ENCODE results near the gene TWSG1.
"Not testable (repeated sequence)": the region's sequence is repeated elsewhere in the genome, so short reads cannot be mapped to it uniquely, and the experiment has no call there.

The TWSG1 gene

DNA sequence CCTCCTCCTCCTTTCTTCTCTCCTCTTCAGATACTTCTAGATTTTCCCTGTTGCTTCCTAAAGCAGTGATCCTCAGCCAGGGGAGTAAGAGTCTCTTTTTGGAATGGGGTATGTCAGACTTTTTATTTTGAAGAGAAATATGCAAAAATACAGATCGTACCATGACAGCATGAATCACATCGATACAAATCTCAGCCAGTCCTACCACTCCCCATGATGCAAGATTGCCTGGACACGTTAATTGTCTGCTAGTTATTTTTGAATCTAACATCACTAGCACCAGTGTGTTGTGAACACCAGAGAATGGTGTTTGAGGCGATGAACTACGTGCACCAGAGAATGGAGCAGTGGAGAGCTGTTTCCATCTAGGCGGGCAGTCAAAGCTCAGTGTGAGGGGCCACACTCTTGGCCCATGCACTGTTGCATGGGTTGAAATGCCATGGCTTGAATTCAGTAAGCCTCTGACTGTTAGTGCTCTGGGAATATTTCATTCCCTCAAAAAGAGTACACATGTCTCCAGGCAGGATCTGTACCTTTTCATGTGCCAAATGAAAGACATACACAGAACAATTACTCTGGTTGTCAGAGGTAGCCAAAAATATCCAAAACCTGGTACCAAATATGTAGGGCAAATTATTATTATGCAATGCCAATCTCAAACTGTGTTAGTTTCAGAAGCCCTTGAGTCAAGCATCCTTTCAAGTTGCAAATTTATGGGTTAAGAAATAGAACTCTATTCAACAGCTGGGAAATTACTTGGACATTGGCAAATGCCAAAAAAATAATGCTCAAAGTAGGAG, 94.5 kb downstream of the TWSG1 start:
- DNase-seq = no peak

DNA sequence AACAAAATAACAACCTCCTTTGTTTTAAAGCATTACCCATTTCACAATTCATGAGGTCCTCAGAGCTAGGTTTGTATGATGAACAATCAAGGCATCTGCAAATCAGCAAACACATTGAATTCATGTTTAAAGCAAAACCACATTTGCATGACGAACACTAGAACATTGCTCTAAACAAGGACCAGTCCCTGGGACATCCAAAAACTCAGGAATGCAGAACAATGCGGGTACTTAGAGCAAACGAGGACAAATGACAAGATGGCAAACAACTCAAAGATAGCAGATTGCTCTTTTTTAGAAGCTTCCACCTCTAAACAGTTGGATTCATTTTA, 95.1 kb downstream of the TWSG1 start:
- no peak for DNase-seq

DNA sequence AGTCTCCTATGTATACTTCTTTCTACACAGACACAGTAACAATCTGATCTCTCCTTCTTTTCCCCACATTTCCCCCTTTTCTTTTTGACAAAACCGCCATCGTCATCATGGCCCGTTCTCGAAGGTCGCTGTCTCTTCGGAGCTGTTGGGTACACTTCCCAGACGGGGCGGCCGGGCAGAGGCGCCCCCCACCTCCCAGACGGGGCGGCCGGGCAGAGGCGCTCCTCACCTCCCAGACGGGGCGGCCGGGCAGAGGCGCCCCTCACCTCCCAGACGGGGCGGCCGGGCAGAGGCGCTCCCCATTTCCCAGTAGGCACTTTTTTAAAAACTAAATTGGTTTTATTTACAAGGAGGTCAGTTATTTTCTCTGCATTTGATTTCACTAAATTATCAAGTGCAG, 95.7 kb downstream of the TWSG1 start:
- DNase-seq = not testable (repeated sequence)

DNA sequence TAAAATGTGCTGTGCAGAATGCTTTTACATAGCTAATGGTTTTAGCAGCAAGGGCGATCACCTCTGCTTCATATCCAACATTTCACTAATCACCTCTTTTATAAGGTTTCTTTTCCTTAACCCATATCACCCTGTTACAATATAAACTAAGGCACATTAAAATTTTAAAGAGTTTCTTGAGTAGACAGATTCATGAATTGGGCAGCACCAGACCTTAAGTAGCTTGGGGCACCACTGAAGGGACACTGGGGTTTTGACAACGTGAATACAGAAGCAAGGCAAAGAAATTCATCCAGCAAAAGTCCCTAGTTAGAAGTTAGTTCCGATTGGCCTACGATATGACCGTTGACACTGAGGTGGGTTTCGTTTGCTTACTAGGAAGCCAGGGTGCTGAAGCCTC, 96.7 kb downstream of the TWSG1 start:
- no peak for DNase-seq

DNA sequence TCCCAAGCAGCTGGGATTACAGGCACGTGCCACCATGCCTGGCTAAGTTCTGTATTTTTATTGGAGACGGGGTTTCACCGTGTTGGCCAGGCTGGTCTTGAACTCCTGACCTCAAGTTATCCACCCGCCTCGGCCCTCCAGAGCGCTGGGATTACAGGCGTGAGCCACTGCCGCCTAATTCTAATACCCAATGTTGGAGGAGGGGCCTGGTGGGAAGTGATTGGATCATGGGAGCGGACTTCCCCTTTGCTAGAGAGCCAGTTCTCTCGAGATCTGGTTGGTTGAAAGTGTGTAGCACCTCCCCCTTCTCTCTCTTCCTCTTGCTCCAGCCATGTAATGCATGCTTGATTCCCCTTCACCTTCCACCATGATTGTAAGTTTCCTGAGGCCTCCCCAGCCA, 98.5 kb downstream of the TWSG1 start:
- not testable (repeated sequence) for DNase-seq

DNA sequence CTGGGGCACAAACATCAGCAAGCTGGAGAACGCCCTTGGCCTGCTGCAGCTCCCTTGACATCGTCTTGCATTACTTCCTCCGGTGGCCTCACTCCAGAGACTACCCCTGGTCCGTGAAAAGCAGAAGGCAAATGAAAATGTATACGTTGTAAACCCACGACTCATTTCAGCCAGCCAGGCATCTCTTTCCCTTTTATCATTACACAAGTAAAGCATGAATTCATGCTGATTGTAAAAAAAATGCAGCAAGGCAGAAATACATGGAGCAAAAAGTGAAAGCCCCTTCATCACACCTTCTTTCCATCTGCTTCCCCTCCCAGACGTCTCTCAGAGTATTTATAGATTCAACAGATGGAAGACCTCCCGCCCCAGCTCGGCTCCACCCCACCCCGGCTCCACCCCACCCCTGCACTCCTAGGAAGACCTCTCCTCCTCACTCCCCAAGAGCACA, 99.1 kb downstream of the TWSG1 start:
- no peak for DNase-seq

DNA sequence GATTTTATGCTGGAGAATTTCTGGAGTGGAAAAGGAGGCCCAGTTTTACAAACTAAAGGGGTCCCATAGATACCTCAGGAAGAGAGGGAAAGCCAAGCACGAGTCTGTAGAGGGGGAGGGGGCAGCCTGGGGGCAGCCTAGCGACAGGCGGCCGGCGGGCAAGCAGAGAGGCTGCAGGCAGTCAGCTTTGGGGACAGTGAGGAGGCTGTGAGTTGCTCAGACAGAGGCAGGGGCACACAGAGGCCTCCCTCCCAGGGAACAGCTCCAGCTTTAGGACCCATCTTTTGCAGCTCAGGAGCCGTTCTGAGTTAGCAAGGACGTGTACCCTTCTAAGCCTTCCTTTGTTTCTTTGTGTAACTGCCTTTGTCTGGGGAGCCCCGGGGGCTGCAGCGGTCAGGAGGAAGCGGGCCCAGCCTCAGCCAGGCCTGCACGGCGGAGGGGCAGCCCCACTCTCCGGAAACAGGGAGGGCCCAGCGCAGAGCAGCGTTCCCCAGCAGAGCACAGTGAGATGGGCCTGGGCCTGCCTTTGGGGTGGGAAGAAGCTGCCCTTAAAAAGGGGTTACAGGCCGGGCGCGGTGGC, 99.6 kb downstream of the TWSG1 start:
- no peak for DNase-seq

DNA sequence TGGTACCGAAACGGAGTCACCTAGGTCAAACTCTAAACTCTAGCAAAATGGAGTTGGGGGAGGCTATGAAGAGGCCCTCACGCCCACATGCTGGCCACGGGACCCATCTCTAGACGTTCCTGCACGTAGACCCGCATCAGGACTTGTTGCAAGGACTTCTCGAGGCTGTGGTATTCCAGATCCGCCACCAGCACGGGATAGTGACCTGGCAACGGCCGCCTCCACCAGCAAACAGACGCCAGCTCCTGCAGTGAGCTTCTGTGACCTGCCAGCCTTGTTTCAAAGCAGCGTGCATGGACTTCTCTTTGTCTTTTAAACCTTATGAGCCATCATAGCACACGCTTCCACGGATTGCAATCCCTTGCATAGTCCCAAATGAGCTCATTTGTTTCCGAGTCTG, 100.5 kb downstream of the TWSG1 start:
- DNase-seq = no peak

DNA sequence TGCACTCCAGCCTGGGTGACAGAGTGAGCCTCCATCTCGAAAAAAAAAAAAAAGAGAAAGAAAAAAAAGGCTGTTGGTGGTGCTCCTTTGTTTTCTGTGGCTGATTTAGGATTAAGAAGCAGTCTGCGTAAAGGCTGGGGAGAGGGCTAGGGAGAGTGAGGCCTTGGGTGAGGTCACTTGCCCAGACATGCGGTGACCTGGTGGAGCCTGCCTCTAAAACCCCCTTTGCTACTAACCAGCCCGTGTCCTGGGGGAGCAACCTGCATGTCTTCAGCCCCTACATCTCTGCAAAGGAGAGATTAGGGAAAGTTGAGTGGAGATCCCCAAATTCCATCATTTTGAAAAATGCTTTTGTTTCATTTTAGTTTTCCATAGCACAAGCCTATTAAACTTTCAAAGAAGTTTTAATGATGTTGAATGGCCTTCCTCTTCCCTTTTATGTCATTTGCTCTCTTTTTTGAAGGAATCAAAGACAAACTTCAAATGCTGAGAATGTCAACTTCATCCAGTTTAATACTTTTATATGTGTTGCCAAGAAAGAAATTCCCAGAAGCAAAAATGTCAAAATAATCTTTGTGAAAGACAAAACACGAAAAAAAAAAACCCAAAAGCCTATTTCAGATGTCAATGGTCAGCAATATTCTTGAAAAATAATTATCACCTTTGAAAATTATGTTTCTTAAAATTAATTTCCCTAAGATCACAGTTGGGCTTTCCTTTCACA, 101.8 kb downstream of the TWSG1 start:
- no peak for DNase-seq

DNA sequence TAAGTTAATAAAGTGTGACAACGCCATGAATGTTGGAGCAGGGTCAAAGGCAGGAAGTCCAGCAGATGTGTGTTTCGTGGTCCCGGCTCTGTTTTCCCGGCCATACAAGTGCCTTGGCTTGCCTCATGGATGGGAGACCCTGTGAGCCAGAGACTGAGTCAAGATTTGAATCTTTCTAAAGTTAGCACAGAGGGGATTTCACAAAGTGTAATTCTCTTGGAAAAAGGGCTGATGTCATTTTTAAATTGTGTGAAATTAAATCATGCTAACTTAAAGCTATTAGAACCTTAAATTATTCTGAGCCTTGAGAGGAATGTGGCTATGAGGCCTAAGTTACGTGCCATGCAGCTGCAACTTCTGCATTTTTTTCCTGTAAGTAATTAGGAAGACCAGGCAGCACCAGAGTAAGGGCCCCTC, 102.5 kb downstream of the TWSG1 start:
- no peak for DNase-seq

DNA sequence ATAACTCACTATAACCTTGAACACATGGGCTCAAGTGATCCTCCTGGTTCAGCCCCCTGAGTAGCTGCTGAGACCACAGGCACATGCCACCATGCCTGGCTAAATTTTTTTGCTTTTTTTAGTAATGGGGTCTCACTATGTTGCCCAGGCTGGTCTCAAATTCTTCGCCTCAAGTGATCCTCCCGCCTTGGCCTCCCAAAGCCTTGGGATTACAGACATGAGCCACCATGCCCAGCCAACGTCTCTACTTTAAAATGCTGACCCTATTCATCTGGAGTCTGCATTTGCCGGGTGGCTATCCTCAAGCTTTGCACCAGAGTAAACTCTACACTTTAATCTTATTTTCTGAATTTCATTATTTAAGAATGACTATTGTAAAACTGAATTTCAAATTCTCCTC, 103.1 kb downstream of the TWSG1 start:
- DNase-seq = no peak

DNA sequence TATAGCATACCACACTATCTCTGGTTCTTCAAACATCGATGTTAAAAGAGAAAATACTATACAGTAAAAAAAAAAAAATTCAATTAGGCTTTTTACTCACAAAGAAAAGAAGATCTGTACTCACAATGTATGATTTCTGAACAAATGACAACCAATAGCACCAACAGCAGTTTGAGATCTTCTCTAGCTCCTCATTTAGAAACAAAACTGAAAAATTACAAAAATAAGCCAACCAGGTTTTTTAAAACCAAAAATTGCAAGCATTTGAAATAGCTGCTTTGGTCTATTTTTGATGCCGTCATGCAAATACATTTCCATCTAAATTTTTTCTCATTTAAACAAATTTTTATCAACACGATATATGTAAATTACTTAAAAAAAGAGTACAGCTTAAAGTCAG, 106.5 kb downstream of the TWSG1 start:
- no peak for DNase-seq

DNA sequence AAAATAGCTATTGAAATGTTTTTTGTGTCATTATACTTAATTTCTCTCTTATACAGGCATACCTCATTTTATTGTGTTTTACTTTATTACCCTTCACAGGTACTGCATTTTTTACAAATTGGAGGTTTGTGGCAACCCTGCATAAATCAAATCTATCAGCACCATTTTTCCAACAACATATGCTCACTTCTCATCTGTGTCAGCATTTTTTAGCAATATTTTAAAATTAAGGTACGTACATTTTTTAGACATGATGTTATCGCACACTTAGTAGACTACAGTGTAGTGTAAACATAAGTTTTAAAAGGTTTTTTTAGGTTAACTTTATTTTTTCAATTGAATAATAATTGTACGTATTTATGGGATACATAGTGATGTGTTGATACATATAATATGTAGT, 110.0 kb downstream of the TWSG1 start:
- no peak for DNase-seq

DNA sequence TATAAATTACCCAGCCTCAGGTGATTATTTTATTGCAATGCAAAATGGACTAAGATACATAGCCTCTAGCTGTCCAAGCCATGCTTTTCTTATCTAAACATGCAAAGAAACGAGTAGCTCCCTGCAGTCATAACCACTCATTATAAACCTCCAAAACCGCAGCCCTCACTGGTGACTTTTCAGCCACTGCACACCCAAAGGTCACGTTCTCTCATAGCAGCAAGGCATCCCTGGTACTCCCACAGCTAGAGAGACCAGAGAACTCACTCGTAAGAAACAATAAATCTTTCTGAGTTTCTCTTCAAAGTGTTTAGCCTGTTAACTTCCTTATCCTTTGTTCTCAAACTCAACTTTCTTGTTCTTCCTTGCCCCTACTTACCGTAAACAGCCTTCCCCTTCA, 112.3 kb downstream of the TWSG1 start:
- no peak for DNase-seq

DNA sequence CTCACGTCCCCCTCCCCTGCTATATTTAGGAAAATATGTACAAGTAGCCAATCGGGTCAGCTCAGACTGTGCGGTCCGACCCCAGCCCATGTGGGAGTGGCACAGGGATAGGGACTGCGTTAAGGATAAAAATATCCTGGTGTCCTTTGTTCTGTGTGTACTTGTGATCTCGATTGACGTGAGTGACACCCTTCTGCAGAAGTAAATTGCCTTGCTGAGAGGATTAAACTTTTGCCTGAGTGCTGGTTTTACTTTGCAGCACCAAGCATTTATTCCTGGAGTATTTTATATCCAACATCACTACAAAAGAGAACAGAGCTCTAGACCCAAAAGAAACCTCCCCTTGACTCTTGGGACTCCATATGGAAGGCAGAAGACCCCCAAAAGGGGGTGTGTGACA, 112.8 kb downstream of the TWSG1 start:
- DNase-seq = no peak

DNA sequence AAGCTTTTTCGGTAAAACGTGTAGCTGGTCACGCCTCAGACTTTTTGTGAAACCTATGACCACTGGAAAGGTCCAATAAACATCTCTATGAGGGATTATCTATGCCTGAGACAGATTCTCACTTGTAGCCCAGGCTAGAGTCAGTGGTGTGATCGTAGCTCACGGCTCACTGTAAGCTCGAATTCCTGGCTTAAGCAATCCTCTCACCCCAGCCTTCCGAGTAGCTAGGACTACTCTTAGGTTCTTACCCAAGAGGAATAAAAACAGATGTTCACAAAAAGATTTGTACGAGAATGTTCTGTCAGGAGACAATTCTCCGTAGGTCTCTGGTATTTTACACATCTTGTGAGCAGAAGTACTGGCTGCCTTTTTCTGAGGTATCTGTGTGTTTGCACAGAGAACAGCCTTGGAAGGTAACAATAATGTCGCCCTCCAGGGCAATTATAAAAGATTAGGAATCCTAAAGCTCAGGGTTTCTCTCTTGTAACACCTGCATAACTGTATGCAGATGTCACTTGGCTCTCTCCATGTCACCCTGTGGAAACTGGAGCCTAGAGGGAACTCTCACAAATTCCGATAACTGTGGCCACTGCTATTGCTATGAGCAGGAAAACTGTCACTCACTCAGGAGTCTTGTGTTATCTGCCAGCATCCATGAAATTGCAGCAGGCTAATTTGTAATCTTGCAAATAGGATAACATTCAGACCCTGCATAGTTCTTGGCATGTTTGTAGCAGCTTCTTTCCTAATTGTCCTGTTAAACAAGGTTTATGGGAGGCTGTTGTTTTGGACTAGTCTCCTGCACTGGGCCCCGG, 115.2 kb downstream of the TWSG1 start:
- no peak for DNase-seq

DNA sequence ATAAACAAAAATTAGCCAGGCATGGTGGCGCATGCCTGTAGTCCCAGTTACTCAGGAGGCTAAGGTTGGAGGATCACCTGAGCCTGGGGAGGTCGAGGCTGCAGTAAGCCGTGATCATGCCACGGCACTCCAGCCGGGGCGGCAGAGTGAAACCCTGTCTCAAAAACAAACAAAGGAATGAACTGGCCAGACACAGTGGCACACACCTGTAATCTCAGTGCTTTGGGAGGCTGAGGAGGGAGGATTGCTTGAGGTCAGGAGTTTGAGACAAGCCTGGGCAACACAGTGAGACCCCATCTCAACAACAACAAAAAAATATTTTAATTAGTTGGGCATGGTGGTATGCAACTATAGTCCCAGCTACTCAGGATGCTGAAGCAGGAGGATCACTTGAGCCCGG, 116.3 kb downstream of the TWSG1 start:
- DNase-seq = not testable (repeated sequence)
